Sigmoid colon (tissue), 3 donors: ENCODE results near the gene SYNPO2.

Experiments
- POLR2A ChIP-seq, 2 donors: fragments of 450-650 bp; IDR thresholded peaks; one replicate each; pipeline ENCODE4 v1.6.1; 2016; ENCODE audit warnings: antibody characterized with exemption in 2 of 2, mild to moderate bottlenecking in 2 of 2, moderate library complexity in 2 of 2
- TF ChIP-seq, protein P1 (sequence below), 4 experiments: fragments of 450-650 bp in 3 of 4; fragments of 200-600 bp in 1 of 4; IDR thresholded peaks; one replicate each; pipeline ENCODE4 v1.5.1; 2016 to 2019; ENCODE audit warnings: antibody characterized with exemption in 4 of 4, mild to moderate bottlenecking in 3 of 4, moderate library complexity in 2 of 4

DNA sequence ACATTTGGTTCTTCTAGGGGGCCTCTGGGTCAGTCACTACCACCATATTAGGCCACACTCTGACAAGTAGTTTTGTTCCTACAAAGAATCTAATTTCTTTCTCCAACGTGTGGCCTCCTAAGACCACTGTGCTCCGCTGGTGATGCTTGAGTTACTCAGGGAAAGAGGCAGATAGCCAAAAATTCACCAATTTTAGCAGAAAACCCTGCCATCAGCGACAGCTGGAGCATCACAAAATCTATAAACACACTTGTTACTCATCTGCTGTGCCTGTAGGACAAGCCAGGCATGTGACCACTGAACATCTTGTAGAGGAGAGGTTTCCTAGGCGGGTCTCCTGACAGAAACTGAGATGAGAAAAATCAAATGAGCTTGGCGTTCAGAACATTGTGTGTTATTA is 105.4 kb downstream of the SYNPO2 start:
- no peak for TF ChIP-seq POLR2A (IDR thresholded peaks at IDR 0.05)
- TF ChIP-seq, protein P1, sequence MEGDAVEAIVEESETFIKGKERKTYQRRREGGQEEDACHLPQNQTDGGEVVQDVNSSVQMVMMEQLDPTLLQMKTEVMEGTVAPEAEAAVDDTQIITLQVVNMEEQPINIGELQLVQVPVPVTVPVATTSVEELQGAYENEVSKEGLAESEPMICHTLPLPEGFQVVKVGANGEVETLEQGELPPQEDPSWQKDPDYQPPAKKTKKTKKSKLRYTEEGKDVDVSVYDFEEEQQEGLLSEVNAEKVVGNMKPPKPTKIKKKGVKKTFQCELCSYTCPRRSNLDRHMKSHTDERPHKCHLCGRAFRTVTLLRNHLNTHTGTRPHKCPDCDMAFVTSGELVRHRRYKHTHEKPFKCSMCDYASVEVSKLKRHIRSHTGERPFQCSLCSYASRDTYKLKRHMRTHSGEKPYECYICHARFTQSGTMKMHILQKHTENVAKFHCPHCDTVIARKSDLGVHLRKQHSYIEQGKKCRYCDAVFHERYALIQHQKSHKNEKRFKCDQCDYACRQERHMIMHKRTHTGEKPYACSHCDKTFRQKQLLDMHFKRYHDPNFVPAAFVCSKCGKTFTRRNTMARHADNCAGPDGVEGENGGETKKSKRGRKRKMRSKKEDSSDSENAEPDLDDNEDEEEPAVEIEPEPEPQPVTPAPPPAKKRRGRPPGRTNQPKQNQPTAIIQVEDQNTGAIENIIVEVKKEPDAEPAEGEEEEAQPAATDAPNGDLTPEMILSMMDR (IDR thresholded peaks at IDR 0.05), result no peak
